Vagina (tissue), 2 donors: Measurements from ENCODE around the gene UBE4B. TPM values are rescaled to one million over a fixed set of nuclear protein-coding genes. Genes with fewer than 3 reads are reported as not detected.
"Not testable (repeated sequence)": the region's sequence is repeated elsewhere in the genome, so short reads cannot be mapped to it uniquely, and the experiment has no call there.

Experiments
- DNase-seq, 2 donors: peaks; one replicate each; pipeline ENCODE4 v3.0.0-alpha.2; 2017; ENCODE audit errors: extremely low spot score in 2 of 2
- H3K27ac ChIP-seq: fragments of 200-600 bp; sonication (generic); one replicate; pipeline ENCODE4 v1.5.1; 2019
- H3K27me3 ChIP-seq: fragments of 200-600 bp; sonication (generic); one replicate; pipeline ENCODE4 v1.5.1; 2019
- H3K36me3 ChIP-seq, 2 donors: fragments of 200-600 bp; sonication (generic); one replicate each; pipeline ENCODE4 v1.5.1; 2017 to 2019
- H3K4me1 ChIP-seq: fragments of 200-600 bp; sonication (generic); one replicate; pipeline ENCODE4 v1.5.1; 2019
- H3K4me3 ChIP-seq, 2 donors: fragments of 200-600 bp; sonication (generic); 1 replicate in 1 of 2; 2 replicates in 1 of 2; pipeline ENCODE4 v1.5.1; 2016 to 2019
- H3K9me3 ChIP-seq: fragments of 200-600 bp; sonication (generic); one replicate; pipeline ENCODE4 v1.5.1; 2019
- POLR2A ChIP-seq, 2 donors: fragments of 450-650 bp; IDR thresholded peaks; one replicate each; pipeline ENCODE4 v1.6.1; 2017; ENCODE audit warnings: antibody characterized with exemption in 2 of 2, mild to moderate bottlenecking in 2 of 2, moderate library complexity in 2 of 2
- POLR2AphosphoS5 ChIP-seq, 2 donors: sonication (generic); formaldehyde crosslinking; IDR thresholded peaks; one replicate each; pipeline ENCODE4 v1.9.0; 2017; ENCODE audit warnings: antibody characterized with exemption in 2 of 2, mild to moderate bottlenecking in 2 of 2, low read depth in 1 of 2; ENCODE audit not compliant: insufficient read depth in 1 of 2
- intact Hi-C: fragments of 100-400 bp; cut with DNase I; formaldehyde crosslinking; loops from one replicate; pipeline ENCODE4 v1.15.1; 2023
- total RNA-seq: library from RNA; depleted of rRNA; stranded (reverse); fragments of >200 nt; gene quantifications from one replicate; pipeline ENCODE4 v1.2.3, GENCODE V29; 2016
- TF ChIP-seq, protein P1 (sequence below), 3 experiments: fragments of 450-650 bp in 2 of 3; fragments of 200-600 bp in 1 of 3; sonication (generic) in 1 of 3; IDR thresholded peaks; one replicate each; pipeline ENCODE4 v1.5.1; 2017 to 2019; ENCODE audit warnings: antibody characterized with exemption in 3 of 3, mild to moderate bottlenecking in 2 of 3, moderate library complexity in 2 of 3

UBE4B gene
- total RNA-seq, 1 donor from 2014 or later = 51.1 TPM

DNA sequence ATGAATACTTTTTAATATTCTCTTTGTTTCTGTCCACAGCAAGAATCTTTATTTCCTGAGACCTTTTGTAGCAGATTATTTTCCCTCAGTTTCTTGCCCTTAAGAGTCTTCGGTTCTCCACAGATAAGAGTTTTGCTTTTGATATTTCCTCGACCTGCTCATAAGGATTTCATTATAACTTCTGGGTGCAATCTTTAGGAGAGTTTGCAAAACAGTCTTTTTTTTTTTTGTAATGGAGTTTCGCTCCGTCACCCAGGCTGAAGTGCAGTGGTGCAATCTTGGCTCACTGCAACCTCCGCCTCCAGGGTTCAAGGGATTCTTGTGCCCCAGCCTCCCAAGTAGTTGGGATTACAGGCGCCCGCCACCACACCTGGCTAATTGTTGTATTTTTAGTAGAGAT is 10.1 kb upstream of the UBE4B start:
- no peaks in the 10 kb centered on the region for H3K36me3 ChIP-seq
- no peaks in the 10 kb centered on the region for H3K27me3 ChIP-seq
- no peak overlapping the region for H3K27ac ChIP-seq
- DNase-seq = no peak
- TF ChIP-seq POLR2AphosphoS5 (IDR thresholded peaks at IDR 0.05; ENCODE audit: insufficient read depth in 1 of 2, low read depth in 1 of 2) (no peak), POLR2A (IDR thresholded peaks at IDR 0.05) (no peak)
- TF ChIP-seq, protein P1, sequence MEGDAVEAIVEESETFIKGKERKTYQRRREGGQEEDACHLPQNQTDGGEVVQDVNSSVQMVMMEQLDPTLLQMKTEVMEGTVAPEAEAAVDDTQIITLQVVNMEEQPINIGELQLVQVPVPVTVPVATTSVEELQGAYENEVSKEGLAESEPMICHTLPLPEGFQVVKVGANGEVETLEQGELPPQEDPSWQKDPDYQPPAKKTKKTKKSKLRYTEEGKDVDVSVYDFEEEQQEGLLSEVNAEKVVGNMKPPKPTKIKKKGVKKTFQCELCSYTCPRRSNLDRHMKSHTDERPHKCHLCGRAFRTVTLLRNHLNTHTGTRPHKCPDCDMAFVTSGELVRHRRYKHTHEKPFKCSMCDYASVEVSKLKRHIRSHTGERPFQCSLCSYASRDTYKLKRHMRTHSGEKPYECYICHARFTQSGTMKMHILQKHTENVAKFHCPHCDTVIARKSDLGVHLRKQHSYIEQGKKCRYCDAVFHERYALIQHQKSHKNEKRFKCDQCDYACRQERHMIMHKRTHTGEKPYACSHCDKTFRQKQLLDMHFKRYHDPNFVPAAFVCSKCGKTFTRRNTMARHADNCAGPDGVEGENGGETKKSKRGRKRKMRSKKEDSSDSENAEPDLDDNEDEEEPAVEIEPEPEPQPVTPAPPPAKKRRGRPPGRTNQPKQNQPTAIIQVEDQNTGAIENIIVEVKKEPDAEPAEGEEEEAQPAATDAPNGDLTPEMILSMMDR (IDR thresholded peaks at IDR 0.05) = no peak
- intact Hi-C loops = no loop called here
- H3K9me3 ChIP-seq = no peaks in the 10 kb centered on the region
- no peak overlapping the region for H3K4me3 ChIP-seq
- H3K4me1 ChIP-seq = no peaks in the 10 kb centered on the region

DNA sequence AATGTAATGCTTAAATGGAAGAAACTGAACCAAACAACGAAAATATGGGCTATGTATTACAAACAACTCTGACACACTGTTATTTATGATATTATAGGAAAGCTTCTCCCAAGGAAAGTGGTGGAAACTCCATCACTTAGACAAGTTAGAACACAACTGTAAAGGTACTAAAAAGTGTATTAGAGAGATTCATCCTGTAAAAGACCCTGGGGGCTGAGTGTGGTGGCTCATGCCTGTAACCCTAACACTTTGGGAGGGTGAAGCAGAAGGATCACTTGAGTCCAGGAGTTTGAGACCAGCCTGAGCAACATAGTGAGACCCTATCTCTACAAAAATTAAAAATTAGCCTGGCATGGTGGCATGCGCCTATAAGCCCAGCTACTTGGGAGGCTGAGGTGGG is 7.4 kb upstream of the UBE4B start:
- no peak overlapping the region for H3K27ac ChIP-seq
- intact Hi-C loops = no loop called here

DNA sequence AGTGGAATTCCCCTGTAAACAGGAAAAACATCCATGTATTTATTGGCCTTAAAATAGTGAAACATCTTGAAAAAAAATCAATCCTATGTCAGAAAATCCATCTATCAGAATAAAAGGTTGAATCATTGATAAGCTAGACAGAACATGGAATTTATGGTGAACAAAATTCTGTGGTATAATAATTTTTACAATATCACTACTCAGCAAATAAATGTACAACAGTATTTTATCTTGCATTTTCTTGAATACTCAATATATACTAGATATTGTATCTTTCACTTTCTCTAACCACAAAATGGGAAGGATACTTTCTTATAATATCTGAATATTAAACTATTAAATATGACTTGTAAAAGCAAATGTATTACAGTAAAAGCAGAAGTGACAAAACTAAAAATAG is 5.7 kb upstream of the UBE4B start:
- TF ChIP-seq, protein P1 (IDR thresholded peaks at IDR 0.05) = no peak
- no peak for TF ChIP-seq POLR2AphosphoS5 (IDR thresholded peaks at IDR 0.05; ENCODE audit: insufficient read depth in 1 of 2, low read depth in 1 of 2)
- no peak for TF ChIP-seq POLR2A (IDR thresholded peaks at IDR 0.05)
- no peaks in the 10 kb centered on the region for H3K36me3 ChIP-seq
- H3K4me3 ChIP-seq = no peak overlapping the region
- DNase-seq = no peak
- no peak overlapping the region for H3K27ac ChIP-seq
- no peaks in the 10 kb centered on the region for H3K27me3 ChIP-seq
- intact Hi-C loops = no loop called here
- H3K4me1 ChIP-seq = no peaks in the 10 kb centered on the region
- no peaks in the 10 kb centered on the region for H3K9me3 ChIP-seq

More for the DNA sequence above, 7.4 kb upstream of the UBE4B start:
- H3K9me3 ChIP-seq = no peaks in the 10 kb centered on the region
- H3K4me1 ChIP-seq = no peaks in the 10 kb centered on the region
- no peaks in the 10 kb centered on the region for H3K36me3 ChIP-seq
- no peaks in the 10 kb centered on the region for H3K27me3 ChIP-seq
- DNase-seq = no peak
- no peak overlapping the region for H3K4me3 ChIP-seq
- TF ChIP-seq POLR2AphosphoS5 (IDR thresholded peaks at IDR 0.05; ENCODE audit: insufficient read depth in 1 of 2, low read depth in 1 of 2) (no peak), POLR2A (IDR thresholded peaks at IDR 0.05) (no peak)
- TF ChIP-seq, protein P1 (IDR thresholded peaks at IDR 0.05) = no peak

DNA sequence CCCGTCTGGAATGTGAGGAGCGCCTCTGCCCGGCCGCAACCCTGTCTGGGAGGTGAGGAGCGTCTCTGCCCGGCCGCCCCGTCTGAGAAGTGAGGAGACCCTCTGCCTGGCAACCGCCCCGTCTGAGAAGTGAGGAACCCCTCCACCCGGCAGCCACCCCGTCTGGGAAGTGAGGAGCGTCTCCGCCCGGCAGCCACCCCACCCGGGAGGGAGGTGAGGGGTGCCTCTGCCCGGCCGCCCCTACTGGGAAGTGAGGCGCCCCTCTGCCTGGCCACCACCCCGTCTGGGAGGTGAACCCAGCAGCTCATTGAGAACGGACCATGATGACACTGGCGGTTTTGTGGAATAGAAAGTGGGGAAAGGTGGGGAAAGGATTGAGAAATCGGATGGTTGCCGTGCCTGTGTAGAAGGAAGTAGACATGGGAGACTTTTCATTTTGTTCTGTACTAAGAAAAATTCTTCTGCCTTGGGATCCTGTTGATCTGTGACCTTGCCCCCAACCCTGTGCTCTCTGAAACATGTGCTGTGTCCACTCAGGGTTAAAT is 3.7 kb upstream of the UBE4B start:
- H3K9me3 ChIP-seq, DNase-seq, H3K4me1 ChIP-seq, H3K4me3 ChIP-seq, H3K27ac ChIP-seq, intact Hi-C loops, H3K27me3 ChIP-seq, H3K36me3 ChIP-seq: not testable (repeated sequence)

DNA sequence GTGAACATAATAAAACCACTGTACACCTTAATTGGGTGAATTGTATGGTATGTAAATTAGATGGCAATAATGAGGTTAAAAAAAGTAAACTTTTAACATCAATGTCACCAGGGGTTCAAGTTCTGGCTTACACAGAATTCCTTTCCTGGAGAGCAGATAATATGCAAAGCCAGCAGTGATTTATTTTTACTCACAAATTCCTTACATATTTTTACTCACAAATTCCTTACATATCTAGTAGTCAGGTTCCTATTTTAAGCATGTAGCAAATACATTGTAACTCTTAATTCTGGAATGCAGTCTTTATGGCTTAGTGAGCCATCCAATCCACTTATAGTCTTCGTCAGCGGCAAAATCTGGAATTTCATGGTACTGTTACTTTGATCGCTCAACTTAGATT is 1.3 kb upstream of the UBE4B start:
- peaks cover 18% of the 10 kb centered on the region for H3K4me1 ChIP-seq
- H3K4me3 ChIP-seq = no peak overlapping the region
- no peak overlapping the region for H3K27ac ChIP-seq
- no peaks in the 10 kb centered on the region for H3K36me3 ChIP-seq
- no peaks in the 10 kb centered on the region for H3K27me3 ChIP-seq
- no peaks in the 10 kb centered on the region for H3K9me3 ChIP-seq
- intact Hi-C loops = loop anchor here (5.0 kb wide), 1 partner anchor 84 kb away; no protein-coding TSS in a partner anchor
- TF ChIP-seq, protein P1 (IDR thresholded peaks at IDR 0.05) = no peak
- TF ChIP-seq POLR2A (IDR thresholded peaks at IDR 0.05) = no peak
- no peak for TF ChIP-seq POLR2AphosphoS5 (IDR thresholded peaks at IDR 0.05; ENCODE audit: insufficient read depth in 1 of 2, low read depth in 1 of 2)
- DNase-seq = no peak
